Stimulated activated CD8-positive, alpha-beta memory T cell treated with anti-CD3 and anti-CD28 coated beads, Interleukin-4, amount 100 ng/mL, for 1 hour (primary cell): Measurements from ENCODE around the gene FAM174A.

Experiments used
- DNase-seq, 2 donors: peaks; one replicate each; pipeline ENCODE4 v3.0.0-alpha.2; 2020; ENCODE audit warnings: low read depth in 2 of 2, low spot score in 1 of 2

The FAM174A gene

GRCh38 chr5:100535060-100536005 is at the start of gene FAM174A:
Gene FAM174A (plus strand): TSS chr5:100535374. CDS start chr5:100535531, 157 bp downstream.
- DNase-seq = peak; percentile 85 to 92

- no peak for DNase-seq
Observed at GRCh38 chr5:100493996-100494395, 41.2 kb upstream of the FAM174A start.

GRCh38 chr5:100496296-100496695 is 38.9 kb upstream of the FAM174A start:
- DNase-seq = no peak

GRCh38 chr5:100502684-100503083 is 32.5 kb upstream of the FAM174A start:
- no peak for DNase-seq

- DNase-seq = no peak
Observed at GRCh38 chr5:100505984-100506670, 29.0 kb upstream of the FAM174A start.

GRCh38 chr5:100516285-100516684 is 18.9 kb upstream of the FAM174A start:
- DNase-seq = no peak

- DNase-seq = no peak
Observed at GRCh38 chr5:100517301-100517974, 17.7 kb upstream of the FAM174A start.

GRCh38 chr5:100518377-100518776 is 16.8 kb upstream of the FAM174A start:
- no peak for DNase-seq

- no peak for DNase-seq
Observed at GRCh38 chr5:100519075-100519474, 16.1 kb upstream of the FAM174A start.

GRCh38 chr5:100520348-100520747 is 14.8 kb upstream of the FAM174A start:
- DNase-seq = no peak

- DNase-seq = no peak
Observed at GRCh38 chr5:100537946-100538345, 2.8 kb downstream of the FAM174A start.

GRCh38 chr5:100539519-100539918 is 4.3 kb downstream of the FAM174A start:
- no peak for DNase-seq

- no peak for DNase-seq
Observed at GRCh38 chr5:100542086-100542485, 6.9 kb downstream of the FAM174A start.

GRCh38 chr5:100546001-100546400 is 10.8 kb downstream of the FAM174A start:
- DNase-seq = no peak

- no peak for DNase-seq
Observed at GRCh38 chr5:100550531-100551051, 15.4 kb downstream of the FAM174A start.

GRCh38 chr5:100551183-100551582 is 16.0 kb downstream of the FAM174A start:
- DNase-seq = no peak

GRCh38 chr5:100553209-100553608 is 18.0 kb downstream of the FAM174A start:
- no peak for DNase-seq

GRCh38 chr5:100560860-100561259 is 25.7 kb downstream of the FAM174A start:
- DNase-seq = no peak

GRCh38 chr5:100562821-100563220 is 27.6 kb downstream of the FAM174A start:
- DNase-seq = no peak

GRCh38 chr5:100566382-100567141 is 31.4 kb downstream of the FAM174A start:
- no peak for DNase-seq

GRCh38 chr5:100574716-100575115 is 39.5 kb downstream of the FAM174A start:
- DNase-seq = no peak
